Measurements from ENCODE around the gene SH3GL2.

SH3GL2 gene

GRCh38 chr9:17623965-17624364, 45.1 kb downstream of the SH3GL2 start:
- Histone ChIP-seq H3K79me2 (ENCODE audit: insufficient read depth, low read length) (no peaks in the 10 kb centered on the region), H3K4me1 (ENCODE audit: insufficient read depth, low read length) (no peaks in the 10 kb centered on the region), H2AFZ (ENCODE audit: low read depth, low read length) (no peak overlapping the region), H3K27me3 (ENCODE audit: insufficient read depth, low read length, poor library complexity) (no peaks in the 10 kb centered on the region), H3K36me3 (ENCODE audit: insufficient read depth, low read length) (no peaks in the 10 kb centered on the region), H3K4me3 (ENCODE audit: low read depth in 1 of 2, low read length in 2 of 2) (no peak overlapping the region), H3K27ac (ENCODE audit: low read length) (no peak overlapping the region), H3K9me3 (ENCODE audit: insufficient read depth, low read length, severe bottlenecking) (no peaks in the 10 kb centered on the region), H4K20me1 (ENCODE audit: insufficient read depth, low read length) (no peaks in the 10 kb centered on the region), H3K4me2 (ENCODE audit: insufficient read depth, low read length) (no peak overlapping the region), H3K9ac (ENCODE audit: low read depth, low read length) (no peak overlapping the region)
- TF ChIP-seq EZH2 (IDR thresholded peaks at IDR 0.05; ENCODE audit: borderline replicate concordance, low read depth, low read length, severe bottlenecking), result no peak
- TF ChIP-seq CTCF (IDR thresholded peaks at IDR 0.05; ENCODE audit: borderline replicate concordance, extremely low read depth, low read length, poor library complexity, severe bottlenecking), result no peak
- no peak for DNase-seq
- no peak for ATAC-seq (ENCODE audit: insufficient read depth, low read depth)

GRCh38 chr9:17624571-17624970, 45.7 kb downstream of the SH3GL2 start:
- Histone ChIP-seq H2AFZ (ENCODE audit: low read depth, low read length) (no peak overlapping the region), H3K79me2 (ENCODE audit: insufficient read depth, low read length) (no peaks in the 10 kb centered on the region), H3K27me3 (ENCODE audit: insufficient read depth, low read length, poor library complexity) (no peaks in the 10 kb centered on the region), H4K20me1 (ENCODE audit: insufficient read depth, low read length) (no peaks in the 10 kb centered on the region), H3K9ac (ENCODE audit: low read depth, low read length) (no peak overlapping the region), H3K9me3 (ENCODE audit: insufficient read depth, low read length, severe bottlenecking) (no peaks in the 10 kb centered on the region), H3K36me3 (ENCODE audit: insufficient read depth, low read length) (no peaks in the 10 kb centered on the region), H3K4me1 (ENCODE audit: insufficient read depth, low read length) (no peaks in the 10 kb centered on the region), H3K27ac (ENCODE audit: low read length) (no peak overlapping the region), H3K4me3 (ENCODE audit: low read depth in 1 of 2, low read length in 2 of 2) (no peak overlapping the region), H3K4me2 (ENCODE audit: insufficient read depth, low read length) (no peak overlapping the region)
- no peak for DNase-seq
- ATAC-seq (ENCODE audit: insufficient read depth, low read depth), result no peak
- TF ChIP-seq CTCF (IDR thresholded peaks at IDR 0.05; ENCODE audit: borderline replicate concordance, extremely low read depth, low read length, poor library complexity, severe bottlenecking) (no peak), EZH2 (IDR thresholded peaks at IDR 0.05; ENCODE audit: borderline replicate concordance, low read depth, low read length, severe bottlenecking) (no peak)

- ATAC-seq (ENCODE audit: insufficient read depth, low read depth) (no peak), DNase-seq (no peak)
- no peaks in the 10 kb centered on the region for H4K20me1 ChIP-seq (ENCODE audit: insufficient read depth, low read length)
- H3K4me3 ChIP-seq (ENCODE audit: low read depth in 1 of 2, low read length in 2 of 2), result no peak overlapping the region
- no peak for TF ChIP-seq EZH2 (IDR thresholded peaks at IDR 0.05; ENCODE audit: borderline replicate concordance, low read depth, low read length, severe bottlenecking)
- TF ChIP-seq CTCF (IDR thresholded peaks at IDR 0.05; ENCODE audit: borderline replicate concordance, extremely low read depth, low read length, poor library complexity, severe bottlenecking), result no peak
- no peaks in the 10 kb centered on the region for H3K36me3 ChIP-seq (ENCODE audit: insufficient read depth, low read length)
- no peak overlapping the region for H3K27ac ChIP-seq (ENCODE audit: low read length)
- H3K9ac ChIP-seq (ENCODE audit: low read depth, low read length), result no peak overlapping the region
- H2AFZ ChIP-seq (ENCODE audit: low read depth, low read length), result no peak overlapping the region
- no peaks in the 10 kb centered on the region for H3K4me1 ChIP-seq (ENCODE audit: insufficient read depth, low read length)
- H3K27me3 ChIP-seq (ENCODE audit: insufficient read depth, low read length, poor library complexity), result no peaks in the 10 kb centered on the region
- no peaks in the 10 kb centered on the region for H3K79me2 ChIP-seq (ENCODE audit: insufficient read depth, low read length)
- H3K4me2 ChIP-seq (ENCODE audit: insufficient read depth, low read length), result no peak overlapping the region
- no peaks in the 10 kb centered on the region for H3K9me3 ChIP-seq (ENCODE audit: insufficient read depth, low read length, severe bottlenecking)
Observed at GRCh38 chr9:17625644-17626388, 47.0 kb downstream of the SH3GL2 start.

Data from DND-41 (cell line).